Measurements from ENCODE around the gene PCNA.

The PCNA gene

GRCh38 chr20:5149892-5150225, 30.1 kb upstream of the PCNA start:
- no peak for DNase-seq (ENCODE audit: low read depth)
- H3K4me3 ChIP-seq (ENCODE audit: low read length) = no peak overlapping the region
- TF ChIP-seq, protein P1, sequence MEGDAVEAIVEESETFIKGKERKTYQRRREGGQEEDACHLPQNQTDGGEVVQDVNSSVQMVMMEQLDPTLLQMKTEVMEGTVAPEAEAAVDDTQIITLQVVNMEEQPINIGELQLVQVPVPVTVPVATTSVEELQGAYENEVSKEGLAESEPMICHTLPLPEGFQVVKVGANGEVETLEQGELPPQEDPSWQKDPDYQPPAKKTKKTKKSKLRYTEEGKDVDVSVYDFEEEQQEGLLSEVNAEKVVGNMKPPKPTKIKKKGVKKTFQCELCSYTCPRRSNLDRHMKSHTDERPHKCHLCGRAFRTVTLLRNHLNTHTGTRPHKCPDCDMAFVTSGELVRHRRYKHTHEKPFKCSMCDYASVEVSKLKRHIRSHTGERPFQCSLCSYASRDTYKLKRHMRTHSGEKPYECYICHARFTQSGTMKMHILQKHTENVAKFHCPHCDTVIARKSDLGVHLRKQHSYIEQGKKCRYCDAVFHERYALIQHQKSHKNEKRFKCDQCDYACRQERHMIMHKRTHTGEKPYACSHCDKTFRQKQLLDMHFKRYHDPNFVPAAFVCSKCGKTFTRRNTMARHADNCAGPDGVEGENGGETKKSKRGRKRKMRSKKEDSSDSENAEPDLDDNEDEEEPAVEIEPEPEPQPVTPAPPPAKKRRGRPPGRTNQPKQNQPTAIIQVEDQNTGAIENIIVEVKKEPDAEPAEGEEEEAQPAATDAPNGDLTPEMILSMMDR (IDR thresholded peaks at IDR 0.05; ENCODE audit: insufficient read depth, low read depth, low read length, missing control alignments) = no peak

- no peak overlapping the region for H3K4me3 ChIP-seq (ENCODE audit: low read length)
- DNase-seq (ENCODE audit: low read depth) = no peak
- TF ChIP-seq, protein P1 (IDR thresholded peaks at IDR 0.05; ENCODE audit: insufficient read depth, low read depth, low read length, missing control alignments) = no peak
Observed at GRCh38 chr20:5148581-5148980, 28.8 kb upstream of the PCNA start.

- TF ChIP-seq, protein P1 (IDR thresholded peaks at IDR 0.05; ENCODE audit: insufficient read depth, low read depth, low read length, missing control alignments) = no peak
- no peak overlapping the region for H3K4me3 ChIP-seq (ENCODE audit: low read length)
- no peak for DNase-seq (ENCODE audit: low read depth)
Observed at GRCh38 chr20:5146871-5147592, 27.3 kb upstream of the PCNA start.

DNA sequence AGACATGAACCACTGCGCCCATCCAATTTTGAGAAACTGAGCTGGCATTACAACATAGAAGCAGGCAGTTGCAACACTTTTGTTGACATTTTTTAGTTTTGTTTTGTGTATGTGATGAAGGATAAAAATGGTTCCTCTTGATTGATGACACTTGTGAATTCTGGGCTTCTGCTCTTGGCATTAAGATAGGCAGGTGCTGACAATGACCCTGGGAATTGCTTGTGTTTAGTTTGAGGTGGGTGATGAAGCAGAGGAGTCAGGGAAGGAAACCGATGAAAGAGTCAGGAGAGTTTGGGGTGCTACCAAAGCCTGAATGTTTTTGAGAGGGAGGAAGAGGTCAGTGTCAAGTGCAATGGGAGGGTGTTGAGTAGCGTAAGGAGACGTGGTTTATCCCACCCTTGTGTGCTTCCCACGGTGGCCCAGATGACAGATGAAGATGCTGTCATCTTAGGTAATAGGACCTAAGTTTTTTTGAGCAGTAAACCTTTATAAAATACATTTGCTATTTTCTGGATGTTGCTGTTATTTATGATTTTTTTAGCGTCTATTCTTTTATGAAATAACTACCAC, 26.4 kb upstream of the PCNA start:
- TF ChIP-seq, protein P1 (IDR thresholded peaks at IDR 0.05; ENCODE audit: insufficient read depth, low read depth, low read length, missing control alignments) = no peak
- H3K4me3 ChIP-seq (ENCODE audit: low read length) = no peak overlapping the region
- DNase-seq (ENCODE audit: low read depth) = no peak

DNA sequence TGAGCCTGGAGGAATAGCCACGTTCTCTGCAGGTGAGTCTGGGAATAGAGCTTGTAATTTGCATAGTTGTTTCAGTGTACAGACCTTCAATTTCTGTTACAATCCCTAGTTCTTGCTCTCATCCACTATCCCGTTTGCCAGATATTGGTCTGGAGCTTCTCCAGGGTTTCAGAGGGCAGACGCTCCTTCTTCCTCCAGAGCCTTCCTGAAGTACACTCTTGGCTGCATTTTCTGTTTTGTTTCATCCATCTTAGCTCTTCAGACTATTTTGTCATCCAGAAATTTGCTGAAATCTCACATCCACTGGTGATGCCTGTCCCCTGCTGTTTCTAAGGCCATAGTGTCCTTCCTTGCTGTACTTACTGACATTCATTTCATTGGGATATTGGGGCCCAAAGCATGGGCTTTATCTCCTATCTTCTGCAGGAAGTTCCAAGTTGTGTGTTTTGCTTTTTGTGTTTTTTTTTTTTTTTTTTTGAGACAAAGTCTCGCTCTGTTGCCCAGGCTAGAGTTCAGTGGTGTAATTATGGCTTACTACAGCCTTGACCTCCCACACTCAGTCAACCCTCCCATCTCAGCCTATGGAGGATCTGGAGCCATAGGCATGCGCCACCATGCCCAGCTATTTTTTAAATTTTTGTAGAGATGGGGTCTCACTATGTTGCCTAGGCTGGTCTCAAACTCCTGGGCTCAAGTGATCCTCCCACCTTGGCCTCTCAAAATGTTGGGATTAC, 25.8 kb upstream of the PCNA start:
- H3K4me3 ChIP-seq (ENCODE audit: low read length) = no peak overlapping the region
- DNase-seq (ENCODE audit: low read depth) = no peak
- TF ChIP-seq, protein P1 (IDR thresholded peaks at IDR 0.05; ENCODE audit: insufficient read depth, low read depth, low read length, missing control alignments) = no peak

DNA sequence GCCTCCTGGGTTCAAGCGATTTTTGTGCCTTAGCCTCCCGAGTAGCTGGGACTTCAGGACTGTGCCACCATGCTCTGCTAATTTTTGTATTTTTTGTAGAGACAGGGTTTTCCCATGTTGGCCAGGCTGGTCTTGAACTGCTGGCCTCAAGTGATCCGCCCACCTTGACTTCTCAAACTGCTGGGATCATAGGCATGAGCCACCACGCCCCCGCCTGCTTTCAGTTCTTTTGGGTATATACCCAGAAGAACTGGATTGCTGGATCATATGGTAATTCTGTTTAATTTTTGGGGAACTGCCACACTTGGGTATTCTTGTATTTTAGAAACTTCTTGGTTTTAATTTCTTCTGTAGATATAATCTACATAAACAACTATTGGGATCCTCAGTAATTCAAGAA, 24.1 kb upstream of the PCNA start:
- TF ChIP-seq, protein P1 (IDR thresholded peaks at IDR 0.05; ENCODE audit: insufficient read depth, low read depth, low read length, missing control alignments) = no peak
- H3K4me3 ChIP-seq (ENCODE audit: low read length) = no peak overlapping the region
- DNase-seq (ENCODE audit: low read depth) = no peak

Measured in epithelial cell of esophagus (primary cell).